Gastroesophageal sphincter (tissue), 4 donors: Measurements from ENCODE around the gene CCDC33. TPM values are rescaled to one million over a fixed set of nuclear protein-coding genes. Genes with fewer than 3 reads are reported as not detected.

Source experiments
- ATAC-seq: fragments of 150-250 bp; one replicate; pipeline ENCODE4 v1.9.1; 2016; ENCODE audit warnings: mild to moderate bottlenecking, moderate library complexity
- H3K27ac ChIP-seq, 4 donors: fragments of 200-600 bp; sonication (generic) in 3 of 4; 1 replicate in 3 of 4; 2 replicates in 1 of 4; pipeline ENCODE4 v1.5.1; 2016 to 2019
- H3K27me3 ChIP-seq: fragments of 200-600 bp; sonication (generic); one replicate; pipeline ENCODE4 v1.5.1; 2019
- H3K36me3 ChIP-seq, 2 donors: fragments of 200-600 bp; sonication (generic); one replicate each; pipeline ENCODE4 v1.5.1; 2019; ENCODE audit warnings: control low read depth in 1 of 2
- H3K4me1 ChIP-seq, 3 donors: fragments of 200-600 bp; sonication (generic); 1 replicate in 2 of 3; 2 replicates in 1 of 3; pipeline ENCODE4 v1.5.1; 2016 to 2019; ENCODE audit warnings: control low read depth in 2 of 3
- H3K4me3 ChIP-seq, 2 donors: fragments of 200-600 bp; sonication (generic); one replicate each; pipeline ENCODE4 v1.5.1; 2019; ENCODE audit warnings: mild to moderate bottlenecking in 1 of 2, moderate library complexity in 1 of 2
- H3K9me3 ChIP-seq, 3 donors: fragments of 200-600 bp; sonication (generic); one replicate each; pipeline ENCODE4 v1.5.1; 2017 to 2019; ENCODE audit warnings: control low read depth in 2 of 3
- EP300 ChIP-seq: sonication (generic); formaldehyde crosslinking; IDR thresholded peaks from one replicate; pipeline ENCODE4 v1.6.1; 2017; ENCODE audit warnings: antibody characterized with exemption, mild to moderate bottlenecking
- POLR2A ChIP-seq, 2 donors: fragments of 450-650 bp; IDR thresholded peaks; one replicate each; pipeline ENCODE4 v1.6.1; 2017; ENCODE audit warnings: antibody characterized with exemption in 2 of 2, mild to moderate bottlenecking in 2 of 2, moderate library complexity in 1 of 2
- POLR2AphosphoS5 ChIP-seq: sonication (generic); formaldehyde crosslinking; IDR thresholded peaks from one replicate; pipeline ENCODE4 v1.6.1; 2017; ENCODE audit warnings: antibody characterized with exemption
- WGBS, 2 donors: methylation state at CpG; one replicate each; pipeline ENCODE4 v1.1.5; 2018; ENCODE audit warnings: low coverage in 1 of 2; 5-methylcytosine and 5-hydroxymethylcytosine counted together
- total RNA-seq, 4 donors: library from RNA; depleted of rRNA; stranded (reverse); fragments of >200 nt; gene quantifications; one replicate each; pipeline ENCODE4 v1.1.0, GENCODE V29; 2016
- TF ChIP-seq, protein P1 (sequence below), 4 experiments: fragments of 200-600 bp in 2 of 4; fragments of 450-650 bp in 2 of 4; sonication (generic) in 1 of 4; IDR thresholded peaks; one replicate each; pipeline ENCODE4 v1.5.1; 2017 to 2019; ENCODE audit warnings: antibody characterized with exemption in 4 of 4, mild to moderate bottlenecking in 2 of 4, moderate library complexity in 2 of 4

Gene CCDC33
- total RNA-seq, 4 donors from 2014 or later, result not detected

- 80 to 87% methylated on average over 1 to 5 of the region's 16 CpGs for WGBS, 2 donors
- TF ChIP-seq POLR2AphosphoS5 (no peak), EP300 (no peak), POLR2A (IDR thresholded peaks at IDR 0.05) (no peak)
- TF ChIP-seq, protein P1, sequence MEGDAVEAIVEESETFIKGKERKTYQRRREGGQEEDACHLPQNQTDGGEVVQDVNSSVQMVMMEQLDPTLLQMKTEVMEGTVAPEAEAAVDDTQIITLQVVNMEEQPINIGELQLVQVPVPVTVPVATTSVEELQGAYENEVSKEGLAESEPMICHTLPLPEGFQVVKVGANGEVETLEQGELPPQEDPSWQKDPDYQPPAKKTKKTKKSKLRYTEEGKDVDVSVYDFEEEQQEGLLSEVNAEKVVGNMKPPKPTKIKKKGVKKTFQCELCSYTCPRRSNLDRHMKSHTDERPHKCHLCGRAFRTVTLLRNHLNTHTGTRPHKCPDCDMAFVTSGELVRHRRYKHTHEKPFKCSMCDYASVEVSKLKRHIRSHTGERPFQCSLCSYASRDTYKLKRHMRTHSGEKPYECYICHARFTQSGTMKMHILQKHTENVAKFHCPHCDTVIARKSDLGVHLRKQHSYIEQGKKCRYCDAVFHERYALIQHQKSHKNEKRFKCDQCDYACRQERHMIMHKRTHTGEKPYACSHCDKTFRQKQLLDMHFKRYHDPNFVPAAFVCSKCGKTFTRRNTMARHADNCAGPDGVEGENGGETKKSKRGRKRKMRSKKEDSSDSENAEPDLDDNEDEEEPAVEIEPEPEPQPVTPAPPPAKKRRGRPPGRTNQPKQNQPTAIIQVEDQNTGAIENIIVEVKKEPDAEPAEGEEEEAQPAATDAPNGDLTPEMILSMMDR (IDR thresholded peaks at IDR 0.05), result no peak
- H3K36me3 ChIP-seq, result no peaks in the 10 kb centered on the region
- ATAC-seq, result no peak
- H3K27ac ChIP-seq, result no peak overlapping the region
- H3K4me3 ChIP-seq, result no peak overlapping the region
- H3K4me1 ChIP-seq, result peaks cover 0 to 31% (median 0%) of the 10 kb centered on the region in 3 donors
- H3K27me3 ChIP-seq, result no peaks in the 10 kb centered on the region
- H3K9me3 ChIP-seq, result no peaks in the 10 kb centered on the region
Measured at GRCh38 chr15:74207652-74208440, 28.3 kb upstream of the CCDC33 start.

DNA sequence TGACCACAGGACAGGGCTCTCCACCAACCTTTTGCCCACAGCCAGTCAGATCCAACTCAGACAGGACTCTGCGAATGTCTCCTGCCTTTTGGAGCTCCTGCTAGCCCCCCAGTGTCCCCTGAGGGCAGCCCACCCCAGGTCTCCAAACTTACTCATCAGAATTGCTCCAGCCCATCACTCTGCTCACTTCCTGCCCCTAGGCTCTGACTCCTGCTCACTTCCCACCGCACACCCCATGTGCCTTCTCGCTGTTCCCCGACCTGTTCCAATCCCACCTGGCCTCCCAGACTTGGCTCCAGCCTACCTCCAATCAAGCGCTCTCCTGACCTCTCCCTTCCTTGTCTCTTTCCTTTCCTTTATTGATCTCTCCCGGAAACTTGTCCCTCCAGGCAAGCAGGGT lies 27.6 kb upstream of the CCDC33 start:
- Histone ChIP-seq H3K36me3 (no peaks in the 10 kb centered on the region), H3K9me3 (no peaks in the 10 kb centered on the region), H3K27ac (no peak overlapping the region), H3K4me1 (peaks cover 0 to 27% (median 0%) of the 10 kb centered on the region in 3 donors), H3K27me3 (no peaks in the 10 kb centered on the region), H3K4me3 (no peak overlapping the region)
- TF ChIP-seq EP300 (no peak), POLR2A (IDR thresholded peaks at IDR 0.05) (no peak), POLR2AphosphoS5 (no peak)
- TF ChIP-seq, protein P1 (IDR thresholded peaks at IDR 0.05), result no peak
- WGBS, 2 donors, result 85 to 86% methylated on average over 5 to 6 of the region's 6 CpGs
- no peak for ATAC-seq

- H3K27ac ChIP-seq, result no peak overlapping the region
- H3K4me1 ChIP-seq, result peaks cover 0 to 22% (median 0%) of the 10 kb centered on the region in 3 donors
- no peak for ATAC-seq
- no peaks in the 10 kb centered on the region for H3K36me3 ChIP-seq
- WGBS, 2 donors, result 47 to 76% methylated on average over 3 to 7 of the region's 11 CpGs
- H3K9me3 ChIP-seq, result no peaks in the 10 kb centered on the region
- H3K27me3 ChIP-seq, result no peaks in the 10 kb centered on the region
- TF ChIP-seq POLR2AphosphoS5 (no peak), POLR2A (IDR thresholded peaks at IDR 0.05) (no peak), EP300 (no peak)
- TF ChIP-seq, protein P1 (IDR thresholded peaks at IDR 0.05), result no peak
- no peak overlapping the region for H3K4me3 ChIP-seq
Measured at GRCh38 chr15:74208901-74209559, 27.1 kb upstream of the CCDC33 start.

DNA sequence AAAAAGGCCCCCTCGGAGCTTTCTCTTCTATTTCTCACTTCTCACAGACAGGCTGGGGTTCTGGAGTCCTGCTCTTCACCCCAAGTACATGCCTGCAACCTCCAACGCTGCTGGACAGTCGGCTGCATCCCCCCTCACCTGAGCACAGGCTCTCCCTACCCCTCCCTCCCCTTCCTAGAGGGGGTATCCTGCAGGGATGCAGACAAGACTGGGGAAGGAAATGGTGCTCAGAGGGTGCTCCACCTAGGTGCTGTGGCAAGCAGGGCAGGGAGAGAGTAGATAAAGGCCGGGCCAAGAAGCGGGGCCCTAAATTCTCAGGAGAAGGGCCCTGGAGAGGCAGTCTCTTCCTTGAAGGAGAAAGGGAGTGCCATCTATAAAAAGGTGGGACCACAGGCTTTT lies 26.6 kb upstream of the CCDC33 start:
- H3K4me3 ChIP-seq, result no peak overlapping the region
- H3K27me3 ChIP-seq, result peaks cover under 1% of the 10 kb centered on the region
- no peaks in the 10 kb centered on the region for H3K36me3 ChIP-seq
- H3K4me1 ChIP-seq, result peaks cover 0 to 17% (median 0%) of the 10 kb centered on the region in 3 donors
- ATAC-seq, result no peak
- WGBS, 2 donors, result 60% methylated on average over 1 of the region's 5 CpGs
- TF ChIP-seq EP300, result no peak
- TF ChIP-seq POLR2A (IDR thresholded peaks at IDR 0.05), result no peak
- TF ChIP-seq POLR2AphosphoS5, result no peak
- TF ChIP-seq, protein P1 (IDR thresholded peaks at IDR 0.05), result no peak
- H3K9me3 ChIP-seq, result no peaks in the 10 kb centered on the region
- no peak overlapping the region for H3K27ac ChIP-seq
